SK-N-SH treated with all-trans-retinoic acid at 6 μM for 48 hours (cell line): ENCODE results near the gene DYNC1H1.

Experiments used
- ATAC-seq: fragments of 200-7000 bp; cut with Tn5 transposase; 3 replicates; pipeline ENCODE4 v1.9.1; 2020; ENCODE audit warnings: mild to moderate bottlenecking, moderate library complexity
- ARNTL ChIP-seq: fragments of 450-650 bp; formaldehyde crosslinking; IDR thresholded peaks from 2 replicates; pipeline ENCODE4 v1.5.0; 2020; ENCODE audit warnings: low read depth, mild to moderate bottlenecking, moderate library complexity, borderline replicate concordance
- BACH2 ChIP-seq: fragments of 250-450 bp; sonication (Bioruptor Pico); IDR thresholded peaks from 2 replicates; pipeline ENCODE4 v1.9.0; 2021; ENCODE audit warnings: mild to moderate bottlenecking, borderline replicate concordance
- CREB5 ChIP-seq: fragments of 250-450 bp; sonication (Bioruptor Pico); IDR thresholded peaks from 2 replicates; pipeline ENCODE4 v1.5.1; 2020; ENCODE audit warnings: low read depth, mild to moderate bottlenecking, moderate library complexity
- CSDC2 ChIP-seq: fragments of 250-450 bp; sonication (Bioruptor Pico); IDR thresholded peaks from 2 replicates; pipeline ENCODE4 v1.5.0; 2020; ENCODE audit warnings: mild to moderate bottlenecking, moderate library complexity
- CSRNP3 ChIP-seq: fragments of 250-450 bp; sonication (Bioruptor Pico); IDR thresholded peaks from 2 replicates; pipeline ENCODE4 v1.5.1; 2021; ENCODE audit warnings: mild to moderate bottlenecking, moderate library complexity
- ESRRG ChIP-seq: fragments of 250-450 bp; sonication (Bioruptor Pico); IDR thresholded peaks from 2 replicates; pipeline ENCODE4 v1.6.1; 2021; ENCODE audit warnings: mild to moderate bottlenecking
- GLIS3 ChIP-seq: fragments of 250-450 bp; sonication (Bioruptor Pico); IDR thresholded peaks from 2 replicates; pipeline ENCODE4 v1.5.0; 2020; ENCODE audit warnings: mild to moderate bottlenecking, moderate library complexity
- ISL1 ChIP-seq: fragments of 250-450 bp; sonication (Bioruptor Pico); IDR thresholded peaks from 2 replicates; pipeline ENCODE4 v2.1.2; 2022; ENCODE audit warnings: mild to moderate bottlenecking, moderate library complexity
- OSR1 ChIP-seq: fragments of 250-450 bp; sonication (Bioruptor Pico); IDR thresholded peaks from 2 replicates; pipeline ENCODE4 v1.8.0; 2022; ENCODE audit warnings: moderate library complexity, mild to moderate bottlenecking, inconsistent platforms
- PATZ1 ChIP-seq: fragments of 250-450 bp; sonication (Bioruptor Pico); IDR thresholded peaks from 2 replicates; pipeline ENCODE4 v1.8.0; 2020; ENCODE audit warnings: mild to moderate bottlenecking, moderate library complexity, borderline replicate concordance
- POU6F1 ChIP-seq: fragments of 250-450 bp; sonication (Bioruptor Pico); IDR thresholded peaks from 2 replicates; pipeline ENCODE4 v1.8.0; 2021; ENCODE audit warnings: low read depth, mild to moderate bottlenecking, moderate library complexity, borderline replicate concordance
- PPARA ChIP-seq: fragments of 250-450 bp; sonication (Bioruptor Pico); IDR thresholded peaks from 2 replicates; pipeline ENCODE4 v1.5.0; 2020; ENCODE audit warnings: mild to moderate bottlenecking, borderline replicate concordance
- TCF4 ChIP-seq: fragments of 250-450 bp; sonication (Bioruptor Pico); IDR thresholded peaks from 2 replicates; pipeline ENCODE4 v1.8.0; 2021; ENCODE audit warnings: mild to moderate bottlenecking, moderate library complexity, borderline replicate concordance
- TOX ChIP-seq: fragments of 250-450 bp; sonication (Bioruptor Pico); IDR thresholded peaks from 2 replicates; pipeline ENCODE4 v1.8.0; 2021; ENCODE audit warnings: mild to moderate bottlenecking, moderate library complexity, borderline replicate concordance
- TSHZ2 ChIP-seq: fragments of 250-450 bp; sonication (Bioruptor Pico); IDR thresholded peaks from 2 replicates; pipeline ENCODE4 v1.5.0; 2020; ENCODE audit warnings: mild to moderate bottlenecking, moderate library complexity
- ZC3H10 ChIP-seq: fragments of 250-450 bp; sonication (Bioruptor Pico); IDR thresholded peaks from 2 replicates; pipeline ENCODE4 v1.5.1; 2021; ENCODE audit warnings: mild to moderate bottlenecking, moderate library complexity
- ZFP30 ChIP-seq: fragments of 450-650 bp; formaldehyde crosslinking; IDR thresholded peaks from 2 replicates; pipeline ENCODE4 v1.5.0; 2022; ENCODE audit warnings: mild to moderate bottlenecking, moderate library complexity
- ZNF565 ChIP-seq: fragments of 450-650 bp; formaldehyde crosslinking; conservative IDR thresholded peaks from 2 replicates; pipeline ENCODE4 v1.5.0; 2020; ENCODE audit warnings: low read depth, mild to moderate bottlenecking, moderate library complexity
- ZNF70 ChIP-seq: fragments of 450-650 bp; formaldehyde crosslinking; IDR thresholded peaks from 2 replicates; pipeline ENCODE4 v1.5.0; 2020; ENCODE audit warnings: mild to moderate bottlenecking, moderate library complexity
- ZNF8 ChIP-seq: fragments of 450-650 bp; formaldehyde crosslinking; IDR thresholded peaks from 2 replicates; pipeline ENCODE4 v1.5.0; 2020; ENCODE audit warnings: mild to moderate bottlenecking, moderate library complexity

The DYNC1H1 gene

GRCh38 chr14:101927859-101928258, 36.5 kb upstream of the DYNC1H1 start:
- peak; percentile 86 for ATAC-seq
- TF ChIP-seq TOX (CRISPR knock-in tag) (no peak), CREB5 (CRISPR knock-in tag) (0 out of 2 replicates have a peak, but pooled peaks have one; percentile 4), CSRNP3 (CRISPR knock-in tag) (no peak), ESRRG (CRISPR knock-in tag) (no peak), ISL1 (0 out of 2 replicates have a peak, but pooled peaks have one; percentile 19), TCF4 (CRISPR knock-in tag) (peak; percentile 74; the same call in 1 of the 2 replicates), PATZ1 (CRISPR knock-in tag) (no peak), CSDC2 (CRISPR knock-in tag) (no peak), ZNF70 (CRISPR knock-in tag) (no peak), ARNTL (CRISPR knock-in tag) (no peak), POU6F1 (CRISPR knock-in tag) (no peak), PPARA (CRISPR knock-in tag) (no peak), ZNF8 (no peak), TSHZ2 (CRISPR knock-in tag) (0 out of 2 replicates have a peak, but pooled peaks have one; percentile 9), ZNF565 (CRISPR knock-in tag) (no peak), GLIS3 (CRISPR knock-in tag) (no peak)

- ATAC-seq, result no peak
- TF ChIP-seq ZFP30, result no peak
- TF ChIP-seq BACH2 (CRISPR knock-in tag), result no peak
- no peak for TF ChIP-seq ISL1
- no peak for TF ChIP-seq OSR1 (CRISPR knock-in tag)
- TF ChIP-seq CSDC2 (CRISPR knock-in tag), result no peak
- no peak for TF ChIP-seq CSRNP3 (CRISPR knock-in tag)
- TF ChIP-seq PPARA (CRISPR knock-in tag), result no peak
- no peak for TF ChIP-seq ZNF565 (CRISPR knock-in tag)
- TF ChIP-seq TSHZ2 (CRISPR knock-in tag), result no peak
- TF ChIP-seq ZNF8, result no peak
- no peak for TF ChIP-seq TCF4 (CRISPR knock-in tag)
- no peak for TF ChIP-seq ZNF70 (CRISPR knock-in tag)
- no peak for TF ChIP-seq ARNTL (CRISPR knock-in tag)
- TF ChIP-seq POU6F1 (CRISPR knock-in tag), result no peak
- TF ChIP-seq ZC3H10, result no peak
Measured at GRCh38 chr14:101928415-101928841, 35.9 kb upstream of the DYNC1H1 start.
